Ovary (tissue), 3 donors: ENCODE results near the gene MAPK6.

Source experiments
- CTCF ChIP-seq, 3 donors: fragments of 450-650 bp in 2 of 3; fragments of 200-600 bp in 1 of 3; IDR thresholded peaks; one replicate each; pipeline versions ENCODE4 v1.5.1 to v1.8.0; 2016 to 2022; ENCODE audit warnings: antibody characterized with exemption in 3 of 3, mild to moderate bottlenecking in 1 of 3
- EP300 ChIP-seq: sonication (generic); formaldehyde crosslinking; IDR thresholded peaks from one replicate; pipeline ENCODE4 v1.6.1; 2017; ENCODE audit warnings: antibody characterized with exemption
- donor health status: DM: no; HTN: no; CAD: no.

- TF ChIP-seq CTCF (IDR thresholded peaks at IDR 0.05) (no peak), EP300 (no peak)
Measured at GRCh38 chr15:52003710-52004109, 15.3 kb upstream of the MAPK6 start.
